ENCODE measurements around the gene VRK2.
A peak's percentile ranks its signal among the peaks of the same experiment; 100 is the strongest.
"Not testable (repeated sequence)": the region's sequence is repeated elsewhere in the genome, so short reads cannot be mapped to it uniquely, and the experiment has no call there.

Gene VRK2

DNA sequence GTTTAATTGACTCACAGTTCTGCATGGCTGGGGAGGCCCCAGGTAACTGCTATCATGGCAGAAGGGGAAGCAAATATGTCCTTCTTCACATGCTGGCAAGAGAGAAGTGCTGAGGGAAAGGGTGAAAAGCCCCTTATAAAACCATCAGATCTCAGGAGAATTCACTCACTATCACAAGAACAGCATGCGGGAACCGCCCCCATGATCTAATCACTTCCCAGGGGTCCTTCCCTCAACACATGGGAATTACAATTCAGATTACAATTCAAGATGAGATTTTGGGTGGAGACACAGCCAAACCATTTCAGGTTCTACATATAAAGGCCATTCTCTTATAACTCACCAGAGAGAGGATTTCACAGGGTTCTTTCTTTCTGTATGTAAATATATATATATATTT lies 62.9 kb downstream of the VRK2 start:
- DNase-seq (ENCODE audit: low read depth): no peak

DNA sequence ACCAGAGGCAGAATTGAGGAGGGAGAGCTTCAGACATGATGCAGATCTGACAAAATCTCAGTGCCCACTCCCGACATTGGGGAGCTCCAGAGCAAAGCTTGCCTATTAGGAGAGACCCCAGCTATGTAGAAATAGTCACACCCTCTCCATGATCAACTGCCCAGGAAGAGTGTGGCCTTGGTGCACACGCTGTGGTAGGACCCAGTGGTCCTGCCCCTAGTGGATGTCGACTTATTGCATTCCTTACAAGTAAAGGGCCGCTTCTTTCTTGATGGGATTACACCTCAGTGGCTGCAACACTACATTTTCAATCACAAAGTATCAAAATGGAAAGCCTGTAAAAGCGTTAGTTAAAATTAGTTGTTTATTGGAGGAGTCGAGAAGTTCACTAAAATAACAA lies 64.2 kb downstream of the VRK2 start:
- no peak for DNase-seq (ENCODE audit: low read depth)

DNA sequence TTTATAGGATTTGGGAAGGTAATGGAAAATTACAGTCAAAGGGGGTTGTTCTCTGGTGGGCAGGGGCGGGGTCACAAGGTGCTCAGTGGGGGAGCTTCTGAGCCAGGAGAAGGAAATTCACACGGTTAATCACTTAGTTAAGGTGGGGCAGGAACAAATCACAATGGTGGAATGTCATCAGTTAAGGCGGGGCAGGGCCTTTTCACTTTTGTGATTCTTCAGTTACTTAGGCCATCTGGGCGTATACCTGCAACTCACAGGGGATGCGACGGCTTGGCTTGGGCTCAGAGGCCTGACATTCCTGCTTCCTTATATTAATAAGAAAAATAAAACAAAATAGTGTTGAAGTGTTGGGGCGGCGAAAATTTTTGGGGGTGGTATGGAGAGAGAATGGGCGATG lies 67.0 kb downstream of the VRK2 start:
- not testable (repeated sequence) for DNase-seq (ENCODE audit: low read depth)

DNA sequence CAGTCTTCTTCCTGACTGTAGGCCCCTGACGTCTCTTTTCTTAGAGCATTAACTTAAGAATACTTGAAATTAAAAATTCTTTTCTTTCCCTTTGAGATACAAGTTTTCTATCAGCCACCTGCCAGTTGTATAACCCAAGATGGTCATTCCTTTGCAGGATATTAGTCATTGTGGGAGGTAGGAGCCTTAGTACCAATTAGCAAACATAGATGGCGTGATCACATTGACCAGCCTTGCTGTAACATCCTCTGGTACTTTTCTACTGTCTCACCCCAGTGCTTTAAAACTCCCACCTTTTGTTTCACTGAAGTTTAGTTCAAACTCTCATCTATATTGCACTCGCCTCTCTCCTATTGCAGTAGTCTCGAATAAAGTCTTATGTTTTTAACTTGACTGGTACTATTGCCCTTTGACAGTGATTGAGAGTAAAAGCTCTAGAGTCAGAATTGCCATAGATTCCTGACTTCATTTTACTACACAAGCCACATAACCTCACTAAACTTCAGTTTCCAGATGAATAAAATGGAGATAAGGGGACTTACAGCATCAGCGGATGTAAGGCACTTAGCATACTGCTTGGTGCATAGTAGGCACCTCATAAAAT lies 74.1 kb downstream of the VRK2 start:
- no peak for DNase-seq (ENCODE audit: low read depth)

DNA sequence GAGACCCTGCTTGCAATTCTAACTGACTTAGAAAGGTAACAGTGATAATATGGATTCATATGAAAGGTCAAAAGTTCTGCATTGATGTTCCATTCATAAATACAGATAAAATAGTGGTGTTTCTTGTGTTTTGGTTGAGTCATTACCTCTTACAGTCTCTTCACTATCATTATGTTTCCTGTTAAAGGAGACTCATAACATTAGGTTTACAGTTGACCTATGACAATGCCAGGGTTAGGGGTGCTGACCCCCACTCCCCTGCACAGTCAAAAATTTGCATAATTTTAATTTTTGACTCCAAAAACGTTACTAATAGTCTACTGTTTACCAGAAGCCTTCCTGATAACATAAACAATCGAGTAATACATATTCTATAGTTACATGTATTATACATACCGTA lies 75.4 kb downstream of the VRK2 start:
- DNase-seq (ENCODE audit: low read depth): no peak

DNA sequence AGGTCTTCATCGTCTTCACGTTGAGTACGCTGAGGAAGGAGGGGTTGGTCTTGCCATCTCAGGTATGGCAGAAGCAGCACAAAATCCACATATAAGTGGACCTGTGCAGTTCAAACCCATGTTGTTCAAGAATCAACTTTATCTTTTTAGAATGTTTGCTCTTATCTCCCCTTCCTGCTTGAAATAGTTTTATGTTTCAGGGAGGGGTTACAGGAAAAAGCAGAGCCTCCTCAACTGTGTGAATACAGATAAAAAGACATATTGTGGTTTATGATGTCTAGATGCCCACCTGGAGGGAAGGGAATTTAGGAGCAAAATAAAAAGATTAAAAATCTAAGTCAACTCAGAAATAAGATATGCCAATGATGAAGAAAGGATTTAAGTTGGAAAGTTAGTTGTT lies 75.9 kb downstream of the VRK2 start:
- no peak for DNase-seq (ENCODE audit: low read depth)

DNA sequence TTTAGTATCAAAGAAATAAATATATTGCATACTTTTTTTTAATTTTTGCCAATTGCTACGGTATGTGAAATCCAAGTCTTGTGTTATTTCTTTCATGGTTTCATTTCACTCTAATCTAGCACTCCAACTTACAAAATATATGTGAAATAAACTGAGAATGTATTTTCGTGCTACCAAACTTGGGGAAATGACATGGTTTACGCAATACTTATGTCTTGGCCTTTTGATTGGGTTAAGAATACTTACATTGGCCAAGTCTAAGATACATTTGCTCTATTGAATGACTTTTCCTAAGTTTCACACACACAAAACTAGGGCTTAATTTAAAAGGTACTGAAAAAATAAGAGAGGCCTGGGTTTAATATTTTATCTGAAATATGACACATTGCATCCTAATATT lies 80.5 kb downstream of the VRK2 start:
- no peak for DNase-seq (ENCODE audit: low read depth)

DNA sequence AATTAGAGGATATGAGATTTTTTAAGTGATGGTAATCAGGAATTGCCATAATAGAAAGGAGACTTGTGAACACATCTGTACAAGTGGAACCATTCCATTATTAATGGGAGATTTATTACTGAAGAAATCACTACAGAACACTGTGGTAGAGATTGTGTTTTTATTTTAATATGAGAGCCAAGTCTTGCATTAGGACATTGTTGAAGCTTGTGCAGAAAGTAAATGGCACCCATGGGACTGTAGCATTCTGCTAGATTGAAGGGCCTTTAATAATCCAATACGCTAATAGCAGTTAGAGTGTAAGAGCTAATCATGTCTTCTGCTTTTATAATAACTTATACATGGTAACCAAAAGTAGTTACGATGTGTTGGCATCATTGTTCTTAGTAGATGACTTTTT lies 83.6 kb downstream of the VRK2 start:
- DNase-seq (ENCODE audit: low read depth): no peak

DNA sequence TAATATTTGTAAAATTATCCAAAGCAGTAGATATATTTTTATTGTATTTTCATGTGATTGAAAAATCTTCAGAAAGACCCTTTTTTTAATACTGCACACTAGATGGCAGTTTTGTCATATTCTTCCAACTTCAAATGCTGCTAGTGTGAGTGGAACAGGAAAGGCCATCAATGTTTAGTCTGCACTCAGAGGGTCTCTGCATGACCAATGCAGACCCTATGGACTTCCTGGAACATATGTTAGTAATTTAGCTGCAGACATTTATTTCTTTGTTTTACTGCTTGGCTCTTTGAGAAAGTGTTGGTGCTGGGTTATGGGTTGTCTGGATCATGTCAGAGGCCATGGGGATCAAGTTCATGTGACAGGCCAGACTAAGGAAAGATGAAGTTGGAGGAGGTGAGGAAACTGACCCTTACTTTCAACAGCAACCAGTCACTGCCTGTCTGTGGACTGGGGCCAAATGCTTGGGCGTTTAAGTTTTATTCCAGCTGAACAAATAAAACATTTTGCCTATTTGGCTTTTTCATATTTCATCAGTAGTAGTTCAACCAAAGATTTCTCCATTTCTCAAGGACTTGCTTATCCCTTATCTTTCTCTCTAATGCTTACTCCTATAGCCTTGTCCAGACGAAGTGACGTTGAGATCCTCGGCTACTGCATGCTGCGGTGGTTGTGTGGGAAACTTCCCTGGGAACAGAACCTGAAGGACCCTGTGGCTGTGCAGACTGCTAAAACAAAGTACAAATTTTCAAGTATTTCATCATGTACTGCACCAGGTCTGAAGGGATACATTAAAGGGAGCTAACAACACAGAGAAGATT lies 84.8 kb downstream of the VRK2 start:
- DNase-seq (ENCODE audit: low read depth): peak; percentile 65

DNA sequence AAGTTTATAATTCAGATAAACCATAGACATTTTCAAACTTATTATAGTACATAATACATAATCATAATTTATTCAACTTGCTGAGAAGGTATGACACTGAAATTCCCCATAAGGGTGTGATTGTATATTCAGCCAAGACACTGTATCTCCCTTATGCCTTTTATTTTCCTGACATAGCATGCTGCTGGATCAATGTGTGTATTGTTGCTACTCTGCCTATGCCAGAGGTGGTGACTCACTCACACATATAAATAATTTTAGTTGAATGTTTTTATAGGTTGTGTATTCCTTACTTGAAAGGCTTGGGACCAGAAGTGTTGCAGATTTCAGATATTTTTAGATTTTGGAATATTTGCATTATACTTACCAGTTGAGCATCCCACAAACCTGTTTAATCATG lies 86.8 kb downstream of the VRK2 start:
- no peak for DNase-seq (ENCODE audit: low read depth)

DNA sequence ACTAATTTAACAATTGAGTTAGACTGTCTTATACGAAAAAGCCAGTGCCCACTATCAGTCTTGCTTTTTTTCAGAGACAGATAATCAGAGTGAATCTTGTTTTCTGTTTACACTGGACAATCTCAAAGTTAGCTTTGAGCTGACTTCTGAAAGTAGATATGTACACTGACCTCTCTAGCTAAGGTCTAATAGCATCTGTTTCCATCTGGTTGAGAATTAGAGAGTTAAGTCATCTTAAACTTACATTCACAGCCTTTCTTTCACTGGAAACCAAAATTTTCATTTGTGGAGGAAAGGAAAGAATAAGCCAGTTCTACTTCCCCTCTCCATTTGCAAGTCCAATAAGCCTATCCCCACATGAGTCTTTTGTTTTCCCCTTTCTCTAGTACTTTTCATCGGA lies 89.3 kb downstream of the VRK2 start:
- no peak for DNase-seq (ENCODE audit: low read depth)

DNA sequence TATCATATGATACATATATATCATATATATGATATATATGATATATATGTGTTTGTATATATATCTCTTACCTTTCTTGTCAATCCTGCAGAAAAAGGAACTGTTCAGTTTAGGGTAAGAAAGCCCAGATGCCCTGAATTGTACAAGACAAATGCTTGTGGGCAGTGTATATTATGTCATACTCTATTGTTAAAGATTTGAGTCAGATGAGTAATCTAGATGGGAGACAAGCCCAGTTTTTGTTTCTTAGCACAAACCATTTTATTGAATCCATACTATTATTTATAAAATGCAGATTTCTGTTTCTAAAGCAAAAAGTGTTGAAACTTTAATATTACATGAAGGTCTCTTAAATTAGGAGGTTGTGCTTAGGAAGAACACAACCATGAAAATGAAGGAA lies 90.6 kb downstream of the VRK2 start:
- peak; percentile 36 for DNase-seq (ENCODE audit: low read depth)

DNA sequence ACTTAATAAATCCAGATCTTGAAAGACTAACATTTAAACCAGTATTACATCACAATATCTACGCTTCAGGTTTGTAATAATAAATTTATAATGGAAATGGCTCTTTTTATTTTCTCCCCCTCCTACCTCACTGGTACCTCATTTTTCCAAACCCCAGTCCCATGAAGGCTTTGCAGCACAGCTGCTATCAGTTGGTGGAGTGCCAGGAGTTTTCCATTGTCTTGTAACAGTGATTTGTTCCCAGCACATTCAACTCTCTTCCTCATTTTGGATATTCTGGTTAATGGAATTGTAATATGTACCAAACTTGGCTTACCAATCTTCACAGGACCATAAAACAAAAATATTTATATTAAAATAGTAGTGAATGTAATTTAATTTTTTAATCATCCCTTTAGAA lies 91.2 kb downstream of the VRK2 start:
- no peak for DNase-seq (ENCODE audit: low read depth)

DNA sequence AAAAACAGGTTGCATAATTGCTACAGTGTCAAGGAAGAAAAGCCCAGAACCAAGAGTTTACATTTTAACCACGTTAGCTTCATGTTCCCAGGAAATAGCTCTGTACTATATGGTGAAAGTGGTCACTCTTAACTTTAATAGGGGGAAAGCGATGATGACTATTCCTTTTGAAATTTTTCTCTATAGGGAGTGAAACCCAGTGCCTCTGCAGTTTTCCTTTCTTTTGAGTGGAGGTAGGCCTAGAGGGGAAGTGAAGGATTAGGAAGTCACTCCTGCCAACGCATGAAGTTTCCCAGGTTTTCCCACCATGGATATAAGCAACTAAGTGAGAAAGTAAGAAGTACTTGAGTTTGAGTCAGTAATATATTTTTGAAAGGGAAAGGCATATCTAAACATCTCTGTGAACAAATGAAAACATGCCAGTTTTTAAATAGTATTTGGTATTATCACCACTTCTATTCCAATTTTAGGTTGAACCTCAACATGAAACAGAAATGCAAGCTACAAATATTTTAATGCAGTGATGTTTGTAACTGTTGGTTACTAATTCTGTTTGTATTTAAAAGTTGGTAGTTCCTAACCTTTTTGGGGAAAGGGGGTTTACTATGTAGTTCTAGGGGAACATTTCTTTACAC lies 91.9 kb downstream of the VRK2 start:
- no peak for DNase-seq (ENCODE audit: low read depth)

DNA sequence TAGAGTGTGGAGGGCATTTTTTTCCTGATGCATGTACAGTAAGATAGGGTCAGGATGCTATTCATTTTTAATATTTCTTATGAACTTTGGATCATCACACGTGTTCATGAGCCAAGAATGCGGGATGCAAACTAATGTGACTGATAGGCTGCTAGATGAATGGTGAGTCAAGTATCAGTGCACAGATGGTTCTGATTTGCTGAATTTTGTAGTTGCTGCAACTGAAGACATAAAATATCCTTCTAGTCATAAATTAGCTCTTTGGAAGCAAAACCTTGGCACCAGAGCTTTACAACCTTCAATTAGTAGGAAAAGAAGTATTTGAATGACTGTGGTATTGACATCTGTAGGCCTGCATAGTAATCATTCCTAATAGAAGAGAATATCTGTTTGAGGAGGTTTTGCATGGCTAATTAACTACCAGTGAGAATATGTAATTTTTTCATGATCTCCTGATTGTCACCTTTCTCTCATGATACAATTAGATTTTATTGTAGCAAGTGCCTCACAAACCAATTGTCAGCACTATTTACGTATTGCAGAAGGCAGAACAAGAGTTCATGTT lies 94.0 kb downstream of the VRK2 start:
- peak; percentile 42 for DNase-seq (ENCODE audit: low read depth)

DNA sequence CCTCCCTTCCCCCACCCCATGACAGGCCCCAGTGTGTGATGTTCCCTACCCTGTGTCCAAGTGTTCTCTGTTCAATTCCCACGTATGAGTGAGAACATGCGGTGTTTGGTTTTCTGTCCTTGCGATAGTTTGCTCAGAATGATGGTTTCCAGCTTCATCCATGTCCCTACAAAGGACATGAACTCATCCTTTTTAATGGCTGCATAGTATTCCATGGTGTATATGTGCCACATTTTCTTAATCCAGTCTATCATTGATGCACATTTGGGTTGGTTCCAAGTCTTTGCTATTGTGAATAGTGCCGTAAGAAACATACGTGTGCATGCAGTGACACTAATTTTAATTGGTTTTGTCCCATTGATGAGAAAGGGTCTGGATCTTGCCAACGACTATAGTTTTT lies 99.2 kb downstream of the VRK2 start:
- DNase-seq (ENCODE audit: low read depth): not testable (repeated sequence)

DNA sequence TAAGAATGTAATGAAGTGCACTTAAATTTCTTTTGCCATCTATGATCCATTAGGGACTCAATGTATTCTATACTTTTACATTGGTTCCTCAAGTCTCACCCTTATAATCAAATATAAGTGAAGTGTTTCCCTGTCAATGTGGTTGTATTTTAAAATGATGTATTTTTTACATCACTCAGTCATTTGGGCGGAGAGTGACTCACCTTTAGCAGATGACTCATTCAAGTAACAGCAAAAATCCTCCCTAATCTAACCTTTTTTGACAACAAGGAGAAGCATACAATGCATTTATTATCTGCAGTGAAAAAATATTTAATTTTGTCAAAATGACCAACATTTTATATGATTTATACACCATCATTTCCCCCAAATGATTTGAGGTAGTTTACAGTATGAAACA lies 100.1 kb downstream of the VRK2 start:
- no peak for DNase-seq (ENCODE audit: low read depth)

DNA sequence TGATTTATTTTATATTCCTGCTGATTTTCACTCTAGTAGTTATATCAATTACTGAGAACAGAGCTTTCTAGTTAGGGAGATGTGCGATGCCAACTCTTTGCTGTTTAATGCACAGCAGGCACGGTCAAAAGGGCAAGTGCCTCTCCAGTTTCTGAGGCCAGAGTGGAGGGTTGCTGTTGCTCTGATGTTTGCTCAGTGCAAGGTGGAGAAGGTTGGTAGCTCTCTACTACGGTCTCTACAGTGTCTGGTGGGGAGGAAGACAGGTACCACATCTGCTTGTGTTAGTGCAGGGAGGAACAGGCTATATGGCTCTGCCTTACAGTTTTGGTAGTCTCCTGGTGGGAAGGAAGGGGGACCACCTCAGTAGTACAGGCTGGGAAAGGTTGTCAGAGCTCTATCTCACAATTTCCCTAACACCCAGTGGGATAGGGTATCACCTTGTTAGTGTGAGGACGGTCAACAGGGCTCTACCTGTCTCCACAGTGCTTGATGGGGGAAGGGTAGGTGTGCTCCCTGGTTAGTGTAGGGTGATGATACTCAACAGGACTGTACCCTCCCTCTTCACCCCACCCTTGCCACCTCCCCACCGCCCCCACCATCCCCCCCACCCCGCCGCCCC lies 108.7 kb downstream of the VRK2 start:
- no peak for DNase-seq (ENCODE audit: low read depth)

DNA sequence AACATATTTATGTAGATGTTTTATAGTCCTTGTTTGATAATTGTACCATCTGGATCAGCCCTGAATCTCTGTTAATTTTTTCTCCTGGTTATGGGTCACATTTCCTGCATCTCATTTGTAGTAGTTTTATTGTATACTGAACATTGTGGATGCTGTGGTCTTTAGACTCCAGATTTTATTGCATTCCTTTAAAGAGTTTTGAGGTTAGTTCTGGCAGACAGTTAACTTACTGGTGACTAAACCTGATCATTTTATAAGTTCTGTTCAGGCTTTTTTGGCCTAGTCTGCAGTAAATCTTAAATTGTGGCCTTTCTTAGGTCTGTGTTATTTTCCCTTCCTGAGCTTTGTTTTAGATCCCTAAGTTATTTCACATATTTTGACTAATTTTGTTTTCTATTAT lies 110.2 kb downstream of the VRK2 start:
- no peak for DNase-seq (ENCODE audit: low read depth)

DNA sequence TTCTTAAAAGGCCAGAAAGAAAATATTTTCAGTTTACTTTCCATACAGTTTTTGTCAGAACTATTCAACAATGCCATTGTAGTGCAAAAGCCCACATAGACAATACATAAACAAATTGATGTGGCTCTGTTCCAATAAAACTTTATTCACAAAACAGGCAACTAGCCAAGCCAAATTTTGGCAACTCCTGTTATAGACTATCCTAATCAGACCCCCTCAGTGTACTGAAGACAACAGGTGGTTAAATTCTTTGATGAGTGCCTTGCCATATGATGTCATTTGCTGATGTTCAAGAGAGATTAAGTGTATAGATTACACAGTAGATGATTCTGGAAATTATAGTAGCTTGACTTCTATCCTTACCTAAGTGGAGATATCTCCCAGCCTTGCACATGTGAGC lies 111.1 kb downstream of the VRK2 start:
- DNase-seq (ENCODE audit: low read depth): no peak

DNA sequence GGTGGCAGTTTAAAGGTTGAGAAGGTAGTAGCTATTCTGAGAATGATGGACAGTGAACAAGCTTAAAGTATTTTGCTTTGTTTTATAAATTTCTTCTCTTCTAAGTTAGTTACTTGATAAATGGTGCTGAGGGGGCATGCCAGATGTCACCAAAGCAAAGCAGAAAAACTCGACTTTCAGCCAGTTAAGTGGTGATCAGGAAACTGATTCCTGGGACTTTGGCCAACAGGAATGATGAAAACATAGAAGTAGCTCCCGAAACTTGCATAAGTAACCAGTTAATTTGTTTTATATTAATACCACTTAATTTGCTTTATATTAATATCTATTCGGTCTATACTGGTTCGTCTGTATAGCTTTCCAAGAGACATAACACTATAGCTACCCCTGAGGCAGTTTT lies 111.9 kb downstream of the VRK2 start:
- DNase-seq (ENCODE audit: low read depth): no peak

DNA sequence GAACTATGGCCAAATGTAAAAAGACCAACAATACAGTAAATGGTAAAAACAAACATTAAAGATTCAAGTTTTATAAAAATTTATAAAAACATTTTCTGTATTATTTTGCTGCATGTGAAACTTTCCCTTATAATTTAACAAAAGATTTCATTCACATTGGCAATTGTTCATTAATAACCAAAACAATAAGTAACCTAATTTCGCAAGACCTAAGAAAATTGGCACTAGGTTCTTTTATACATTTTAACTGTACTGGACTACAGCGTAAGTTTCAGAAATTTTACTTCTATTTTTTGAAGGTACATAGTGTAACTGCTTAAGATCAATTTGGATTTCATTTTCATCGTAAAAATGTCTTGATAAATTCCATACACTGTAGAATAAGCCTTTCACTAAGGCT lies 117.3 kb downstream of the VRK2 start:
- DNase-seq (ENCODE audit: low read depth): no peak

DNA sequence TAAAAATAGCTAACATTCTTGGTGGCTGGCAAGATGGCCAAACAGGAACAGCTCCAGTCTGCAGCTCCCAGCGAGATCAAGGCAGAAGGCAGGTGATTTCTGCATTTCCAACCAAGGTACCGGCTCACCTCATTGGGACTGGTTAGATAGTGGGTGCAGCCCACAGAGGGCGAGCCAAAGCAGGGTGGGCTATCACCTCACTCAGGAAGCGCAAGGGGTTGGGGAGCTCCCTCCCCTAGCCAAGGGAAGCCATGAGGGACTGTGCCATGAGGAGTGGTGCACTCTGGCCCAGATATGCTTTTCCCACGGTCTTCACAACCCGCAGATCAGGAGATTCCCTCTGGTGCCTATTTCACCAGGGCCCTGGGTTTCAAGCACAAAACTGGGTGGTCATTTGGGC lies 121.5 kb downstream of the VRK2 start:
- not testable (repeated sequence) for DNase-seq (ENCODE audit: low read depth)
